GM12865 (cell line): Measurements from ENCODE around the gene ZFP28.

Experiments used
- DNase-seq: peaks from one replicate; pipeline ENCODE4 v3.0.0; 2010; ENCODE audit warnings: low read depth
- H3K4me3 ChIP-seq: 2 replicates; pipeline ENCODE4 v1.5.1; 2011; ENCODE audit warnings: mild to moderate bottlenecking, low read depth, low read length, control low read depth
- TF ChIP-seq, protein P1 (sequence below): IDR thresholded peaks from 2 replicates; pipeline ENCODE4 v1.5.1; 2011; ENCODE audit warnings: low read length, control low read depth, low read depth, inconsistent platforms; ENCODE audit not compliant: insufficient read depth; ENCODE audit errors: missing control alignments

Gene ZFP28

DNA sequence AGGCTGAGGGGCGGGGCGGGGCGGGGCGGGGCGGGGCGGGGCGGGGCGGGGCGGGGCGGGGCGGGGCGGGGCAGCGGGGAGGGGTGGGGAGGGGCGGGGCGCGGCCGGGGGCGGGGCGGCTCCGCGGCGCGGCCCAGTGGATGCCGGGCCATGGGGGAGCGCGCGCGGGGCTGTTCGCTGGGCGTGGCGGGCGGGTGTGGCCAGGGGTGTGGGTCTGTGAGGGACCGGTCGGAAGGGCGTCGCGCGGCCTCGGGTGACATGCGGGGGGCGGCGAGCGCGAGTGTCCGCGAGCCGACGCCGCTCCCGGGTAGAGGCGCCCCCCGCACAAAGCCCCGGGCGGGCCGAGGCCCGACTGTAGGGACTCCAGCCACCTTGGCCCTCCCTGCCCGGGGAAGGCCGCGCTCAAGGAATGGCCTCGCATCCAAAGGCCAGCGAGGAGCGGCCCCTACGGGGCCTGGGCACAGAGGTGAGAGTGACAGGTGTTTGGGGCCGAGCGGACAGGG, at the start of gene ZFP28:
Gene ZFP28 (plus strand): TSS at position 188 of the 503 bp plus-strand sequence. CDS start 71 bp downstream, at position 259.
- no peak for DNase-seq
- H3K4me3 ChIP-seq, result no peak within 1 kb of the TSS
- TF ChIP-seq, protein P1, sequence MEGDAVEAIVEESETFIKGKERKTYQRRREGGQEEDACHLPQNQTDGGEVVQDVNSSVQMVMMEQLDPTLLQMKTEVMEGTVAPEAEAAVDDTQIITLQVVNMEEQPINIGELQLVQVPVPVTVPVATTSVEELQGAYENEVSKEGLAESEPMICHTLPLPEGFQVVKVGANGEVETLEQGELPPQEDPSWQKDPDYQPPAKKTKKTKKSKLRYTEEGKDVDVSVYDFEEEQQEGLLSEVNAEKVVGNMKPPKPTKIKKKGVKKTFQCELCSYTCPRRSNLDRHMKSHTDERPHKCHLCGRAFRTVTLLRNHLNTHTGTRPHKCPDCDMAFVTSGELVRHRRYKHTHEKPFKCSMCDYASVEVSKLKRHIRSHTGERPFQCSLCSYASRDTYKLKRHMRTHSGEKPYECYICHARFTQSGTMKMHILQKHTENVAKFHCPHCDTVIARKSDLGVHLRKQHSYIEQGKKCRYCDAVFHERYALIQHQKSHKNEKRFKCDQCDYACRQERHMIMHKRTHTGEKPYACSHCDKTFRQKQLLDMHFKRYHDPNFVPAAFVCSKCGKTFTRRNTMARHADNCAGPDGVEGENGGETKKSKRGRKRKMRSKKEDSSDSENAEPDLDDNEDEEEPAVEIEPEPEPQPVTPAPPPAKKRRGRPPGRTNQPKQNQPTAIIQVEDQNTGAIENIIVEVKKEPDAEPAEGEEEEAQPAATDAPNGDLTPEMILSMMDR, result no peak

DNA sequence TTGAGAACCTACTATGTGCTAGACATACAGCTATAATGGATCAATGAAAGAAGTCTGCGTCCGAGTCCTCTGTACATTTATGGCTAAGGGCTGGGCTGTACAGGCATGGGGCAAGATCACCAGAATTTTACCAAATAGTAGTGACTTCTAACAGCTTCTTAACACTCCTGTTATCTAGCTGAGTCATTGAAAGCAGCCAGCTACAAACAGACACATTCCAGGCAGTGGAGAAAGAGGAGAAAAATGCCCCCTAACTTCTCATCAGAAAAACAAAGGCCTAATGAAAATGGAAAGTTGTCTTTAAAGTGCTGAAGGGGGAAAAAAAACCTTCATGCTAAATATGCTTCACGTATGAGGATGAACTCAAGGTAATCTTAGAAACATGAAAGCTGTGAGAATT, 47.3 kb upstream of the ZFP28 start:
- H3K4me3 ChIP-seq, result no peak overlapping the region
- TF ChIP-seq, protein P1, result no peak
- DNase-seq, result no peak

DNA sequence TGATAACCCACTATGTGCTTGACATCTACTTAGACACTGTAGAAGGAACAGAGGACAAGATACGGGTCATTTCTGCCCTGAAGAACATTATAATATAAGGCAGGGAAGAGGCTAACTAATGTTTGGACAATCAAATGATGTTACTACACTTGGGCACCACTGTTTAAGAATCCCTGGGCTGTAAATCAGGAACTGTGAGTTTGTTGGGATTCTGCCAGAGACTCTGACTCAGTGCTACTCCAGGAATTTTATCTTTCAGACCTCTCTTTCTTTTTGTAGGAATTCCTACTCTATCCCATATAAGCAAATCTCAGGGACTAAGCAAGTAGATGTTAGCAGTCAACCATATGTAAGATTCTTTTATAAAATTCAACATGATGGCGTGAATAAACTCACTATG, 34.2 kb upstream of the ZFP28 start:
- TF ChIP-seq, protein P1, result no peak
- no peak for DNase-seq
- no peak overlapping the region for H3K4me3 ChIP-seq

DNA sequence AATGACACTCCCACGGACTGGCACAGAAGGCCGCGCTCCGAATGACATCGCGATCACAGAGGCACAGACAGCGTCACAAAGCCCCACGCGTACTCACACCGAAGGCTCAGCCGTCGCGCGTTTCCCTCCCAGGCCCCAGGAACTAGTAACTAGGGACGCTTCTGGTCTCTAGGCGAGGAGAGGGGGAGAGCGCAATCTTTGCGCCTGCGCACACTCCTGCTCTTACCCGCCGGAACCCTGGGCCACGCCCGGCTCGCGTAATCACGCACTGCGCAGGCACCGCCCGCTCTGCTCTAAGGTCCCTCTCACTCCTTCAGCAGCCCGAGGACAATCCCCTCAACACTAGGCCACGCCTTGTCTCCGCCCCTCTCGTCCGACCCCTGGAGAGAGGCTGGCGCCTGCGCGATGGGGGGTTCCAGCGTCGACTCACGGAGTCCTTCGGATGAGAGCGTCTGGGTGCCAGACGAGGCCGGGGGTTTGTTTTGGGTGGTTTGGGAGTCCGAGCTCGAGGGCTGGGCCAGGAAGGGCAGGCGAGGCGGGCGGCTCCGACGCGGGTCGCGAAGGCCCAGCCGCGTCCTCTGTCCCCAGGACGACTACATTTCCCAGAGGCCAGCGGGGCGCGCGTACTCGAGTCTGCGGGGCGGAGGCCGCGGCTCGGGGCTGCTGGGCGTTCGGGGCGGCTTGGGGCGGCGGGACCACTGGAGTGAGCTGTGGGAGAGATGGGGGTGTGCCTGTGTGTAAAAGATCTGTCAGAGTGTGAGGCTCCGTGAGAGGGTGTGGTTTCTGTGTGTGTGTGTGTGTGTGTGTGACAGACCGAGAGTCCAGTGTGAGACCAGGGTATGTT, 31.1 kb upstream of the ZFP28 start, which contains the start of gene ZNF471:
Gene ZNF471 (plus strand): TSS at position 410 of the 844 bp plus-strand sequence. CDS start 3,717 bp downstream, outside the sequence.
- H3K4me3 ChIP-seq, result no peak within 1 kb of the TSS
- DNase-seq, result no peak
- TF ChIP-seq, protein P1, result no peak

DNA sequence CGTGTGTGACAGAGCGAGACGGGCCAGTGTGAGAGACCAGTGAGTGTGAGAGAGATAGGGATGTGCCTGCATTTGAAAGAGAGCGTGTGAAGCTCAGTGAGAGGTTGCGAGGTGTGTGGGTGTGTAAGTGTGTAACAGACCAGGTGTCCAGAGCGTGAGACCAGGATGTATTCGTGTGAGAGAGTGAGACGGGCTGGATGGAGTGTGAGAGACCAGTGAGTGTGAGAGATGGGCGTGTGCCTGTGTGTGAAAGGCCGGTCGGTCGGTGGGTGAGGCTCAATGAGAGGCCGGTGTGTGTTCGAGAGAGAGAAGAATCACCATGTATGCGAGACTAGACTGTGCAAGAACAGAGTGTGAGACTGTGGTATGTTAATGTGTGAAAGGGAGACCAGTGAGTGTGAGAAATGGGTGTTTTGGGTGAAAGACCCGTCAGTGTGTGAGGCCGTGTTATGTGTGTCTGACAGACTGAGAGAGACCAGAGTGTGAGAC, 30.4 kb upstream of the ZFP28 start:
- no peak overlapping the region for H3K4me3 ChIP-seq
- no peak for DNase-seq
- TF ChIP-seq, protein P1, result no peak

DNA sequence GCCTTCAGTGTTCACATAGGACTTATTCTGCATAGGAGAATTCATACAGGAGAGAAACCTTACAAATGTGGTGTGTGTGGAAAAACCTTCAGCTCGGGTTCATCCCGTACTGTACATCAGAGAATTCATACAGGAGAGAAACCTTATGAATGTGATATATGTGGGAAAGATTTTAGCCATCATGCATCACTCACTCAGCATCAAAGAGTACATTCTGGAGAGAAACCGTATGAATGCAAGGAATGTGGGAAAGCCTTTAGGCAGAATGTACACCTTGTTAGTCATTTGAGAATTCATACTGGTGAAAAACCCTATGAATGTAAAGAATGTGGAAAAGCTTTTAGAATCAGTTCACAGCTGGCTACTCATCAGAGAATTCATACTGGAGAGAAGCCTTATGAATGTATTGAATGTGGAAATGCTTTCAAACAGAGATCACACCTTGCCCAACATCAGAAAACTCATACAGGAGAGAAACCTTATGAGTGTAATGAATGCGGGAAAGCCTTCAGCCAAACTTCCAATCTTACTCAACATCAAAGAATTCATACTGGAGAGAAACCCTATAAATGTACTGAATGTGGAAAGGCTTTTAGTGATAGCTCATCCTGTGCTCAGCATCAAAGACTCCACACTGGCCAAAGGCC, 13.4 kb upstream of the ZFP28 start:
- no peak overlapping the region for H3K4me3 ChIP-seq
- TF ChIP-seq, protein P1, result no peak

More for the DNA sequence above, 13.4 kb upstream of the ZFP28 start:
- DNase-seq, result no peak
